SK-N-SH (cell line): ENCODE results near the gene CHMP2B. TPM values are rescaled to one million over a fixed set of nuclear protein-coding genes. Genes with fewer than 3 reads are reported as not detected.

Source experiments
- CTCF ChIA-PET: fragments of 300-600, 350-600 bp; formaldehyde crosslinking; extraction: SDS; loops from one replicate; lab custom pipeline; 2021; lab: Yijun Ruan, JAX
- POLR2A ChIA-PET: fragments of 350-600 bp; sonication (Branson Sonifier 250); formaldehyde crosslinking; extraction: SDS; loops from one replicate; lab custom pipeline; 2020; ENCODE audit warnings: antibody characterized with exemption, inconsistent platforms; lab: Yijun Ruan, JAX
- DNase-seq: peaks from one replicate; pipeline ENCODE4 v3.0.0; 2012
- H2AFZ ChIP-seq: fragments of 200-600 bp; sonication (generic); 2 replicates; pipeline ENCODE4 v1.8.1; 2016; ENCODE audit warnings: antibody characterized with exemption, mild to moderate bottlenecking, low read depth
- H3F3A ChIP-seq: fragments of 200-600 bp; sonication (generic); replicated peaks from 2 replicates; pipeline ENCODE3; 2016; ENCODE audit warnings: antibody characterized with exemption, mild to moderate bottlenecking; ENCODE audit not compliant: insufficient read depth
- H3K27ac ChIP-seq, 2 experiments: fragments of 200-500 bp in 1 of 2; fragments of 200-600 bp in 1 of 2; sonication (Bioruptor generic) in 1 of 2; sonication (generic), shearing (Covaris generic) in 1 of 2; 2 replicates each; pipeline versions ENCODE4 v1.5.1 to v1.6.1; 2014 to 2016; ENCODE audit warnings: low read depth in 2 of 2, inconsistent platforms in 1 of 2, low read length in 1 of 2, mild to moderate bottlenecking in 1 of 2, mixed read lengths in 1 of 2
- H3K27me3 ChIP-seq: fragments of 200-600 bp; sonication (generic), shearing (Covaris generic); 2 replicates; pipeline ENCODE4 v1.6.1; 2016; ENCODE audit warnings: mixed run types; ENCODE audit not compliant: insufficient read depth
- H3K36me3 ChIP-seq, 2 experiments: fragments of 200-500 bp in 1 of 2; fragments of 200-600 bp in 1 of 2; sonication (Bioruptor generic) in 1 of 2; sonication (generic) in 1 of 2; replicated peaks in 1 of 2; 2 replicates each; pipeline versions ENCODE3 to v1.5.1; 2014 to 2016; ENCODE audit warnings: low read length in 1 of 2, mild to moderate bottlenecking in 1 of 2; ENCODE audit not compliant: insufficient read depth in 2 of 2, control insufficient read depth in 1 of 2
- H3K4me1 ChIP-seq, 2 experiments: fragments of 200-500 bp in 1 of 2; fragments of 200-600 bp in 1 of 2; sonication (Bioruptor generic) in 1 of 2; sonication (generic), shearing (Covaris generic) in 1 of 2; 2 replicates each; pipeline versions ENCODE4 v1.5.1 to v1.6.1; 2014 to 2016; ENCODE audit warnings: low read depth in 1 of 2, low read length in 1 of 2, mixed run types in 1 of 2; ENCODE audit not compliant: insufficient read depth in 2 of 2, control insufficient read depth in 1 of 2
- H3K4me2 ChIP-seq: fragments of 200-600 bp; sonication (generic), shearing (Covaris generic); 2 replicates; pipeline ENCODE4 v1.6.1; 2017; ENCODE audit warnings: mixed run types
- H3K4me3 ChIP-seq, 2 experiments: fragments of 200-500 bp in 1 of 2; fragments of 200-600 bp in 1 of 2; sonication (Bioruptor generic) in 1 of 2; sonication (generic), shearing (Covaris generic) in 1 of 2; 2 replicates each; pipeline versions ENCODE4 v1.5.1 to v1.8.1; 2014 to 2016; ENCODE audit warnings: low read depth in 2 of 2, inconsistent platforms in 1 of 2, low read length in 1 of 2, mild to moderate bottlenecking in 1 of 2, mixed read lengths in 1 of 2, moderate library complexity in 1 of 2
- H3K79me2 ChIP-seq: fragments of 200-600 bp; sonication (generic); 2 replicates; pipeline ENCODE4 v1.8.1; 2017; ENCODE audit warnings: mild to moderate bottlenecking; ENCODE audit not compliant: insufficient read depth
- H3K9ac ChIP-seq: fragments of 200-600 bp; sonication (generic); 2 replicates; pipeline ENCODE4 v1.6.1; 2017; ENCODE audit warnings: mixed run types
- H3K9me2 ChIP-seq: fragments of 200-600 bp; sonication (generic); 2 replicates; pipeline ENCODE4 v1.6.1; 2017; ENCODE audit warnings: mixed run types
- H3K9me3 ChIP-seq: fragments of 200-600 bp; sonication (generic); 2 replicates; pipeline ENCODE4 v1.6.1; 2017; ENCODE audit warnings: mixed run types, mild to moderate bottlenecking, moderate library complexity
- H4K20me1 ChIP-seq: fragments of 200-600 bp; sonication (generic); 2 replicates; pipeline ENCODE4 v1.6.1; 2017; ENCODE audit warnings: mild to moderate bottlenecking, mixed run types; ENCODE audit not compliant: insufficient read depth
- CHD2 ChIP-seq: fragments of 150-350 bp; IDR thresholded peaks from 2 replicates; pipeline ENCODE4 v1.6.1; 2018; ENCODE audit warnings: low read length; ENCODE audit not compliant: partially characterized antibody
- FOXM1 ChIP-seq: IDR thresholded peaks from 2 replicates; pipeline ENCODE4 v1.4.0; 2012; ENCODE audit warnings: low read depth, mild to moderate bottlenecking
- IRF3 ChIP-seq: fragments of 150-350 bp; IDR thresholded peaks from 2 replicates; pipeline ENCODE4 v1.6.1; 2016; ENCODE audit warnings: mild to moderate bottlenecking, low read depth, low read length
- JUND ChIP-seq: IDR thresholded peaks from 2 replicates; pipeline ENCODE4 v1.4.0; 2012
- MEF2A ChIP-seq: IDR thresholded peaks from 2 replicates; pipeline ENCODE4 v1.4.0; 2012; ENCODE audit warnings: low read depth, borderline replicate concordance
- MXI1 ChIP-seq: IDR thresholded peaks from 2 replicates; pipeline ENCODE4 v1.6.1; 2012; ENCODE audit warnings: mild to moderate bottlenecking, low read depth, low read length, improper control_type of control experiment
- NFIC ChIP-seq: IDR thresholded peaks from 2 replicates; pipeline ENCODE4 v1.4.0; 2012; ENCODE audit warnings: borderline replicate concordance
- POLR2AphosphoS5 ChIP-seq: IDR thresholded peaks from 2 replicates; pipeline ENCODE4 v1.6.1; 2012; ENCODE audit warnings: low read depth, low read length
- RCOR1 ChIP-seq: fragments of 150-350 bp; IDR thresholded peaks from 2 replicates; pipeline ENCODE4 v1.6.1; 2017; ENCODE audit warnings: antibody characterized with exemption, low read length
- REST ChIP-seq: IDR thresholded peaks from 2 replicates; pipeline ENCODE4 v1.6.1; 2012; ENCODE audit warnings: mild to moderate bottlenecking, low read depth, low read length, moderate library complexity
- RFX5 ChIP-seq: IDR thresholded peaks from 2 replicates; pipeline ENCODE4 v1.6.1; 2012; ENCODE audit warnings: mild to moderate bottlenecking, improper control_type of control experiment, low read length
- RXRA ChIP-seq: IDR thresholded peaks from 2 replicates; pipeline ENCODE4 v1.4.0; 2012; ENCODE audit warnings: low read depth, mild to moderate bottlenecking, borderline replicate concordance
- SMC3 ChIP-seq: IDR thresholded peaks from 2 replicates; pipeline ENCODE4 v1.6.1; 2012; ENCODE audit warnings: low read depth, low read length, improper control_type of control experiment
- USF1 ChIP-seq: IDR thresholded peaks from 2 replicates; pipeline ENCODE4 v1.4.0; 2012; ENCODE audit warnings: low read depth, borderline replicate concordance
- YY1 ChIP-seq: IDR thresholded peaks from 2 replicates; pipeline ENCODE4 v1.4.0; 2012; ENCODE audit warnings: low read depth, mild to moderate bottlenecking
- WGBS: methylation state at CpG from one replicate; pipeline ENCODE4 v1.1.6; 2017; ENCODE audit warnings: low lambda C conversion rate; 5-methylcytosine and 5-hydroxymethylcytosine counted together
- polyA plus RNA-seq, 3 experiments: library from polyadenylated mRNA; depleted of rRNA; stranded (reverse); fragments of >200 nt; gene quantifications; 2 replicates each; pipeline ENCODE4 v1.2.3, GENCODE V29; 2012
- TF ChIP-seq, protein P1 (sequence below): fragments of 150-350 bp; IDR thresholded peaks from 2 replicates; pipeline ENCODE4 v1.6.1; 2017; ENCODE audit warnings: antibody characterized with exemption, low read length, low read depth, borderline replicate concordance
- TF ChIP-seq, protein P2 (sequence below): IDR thresholded peaks from 2 replicates; pipeline ENCODE4 v1.4.0; 2012; ENCODE audit warnings: low read depth

Gene CHMP2B
- polyA plus RNA-seq, 1 of the 3 experiments (the other 2 are of a cell fraction), result 8.5 TPM

DNA sequence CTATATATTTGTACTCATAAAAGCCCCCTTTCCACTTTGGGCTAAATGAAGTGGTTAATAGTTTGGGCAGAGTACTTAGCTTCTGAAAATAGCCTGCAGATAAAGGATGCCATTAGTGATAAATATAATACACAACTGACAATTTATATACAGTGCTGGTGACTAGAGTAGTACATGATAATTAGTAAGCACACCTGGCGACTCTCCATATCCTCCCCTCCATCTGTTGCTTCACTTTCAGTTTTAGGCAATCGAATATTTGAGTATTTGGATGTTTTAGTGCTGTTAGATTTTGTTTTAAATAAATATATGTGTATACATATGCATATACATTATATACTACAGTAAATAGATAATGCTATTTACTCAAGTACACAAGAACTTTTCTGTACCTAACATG, 35.9 kb upstream of the CHMP2B start:
- Histone ChIP-seq H2AFZ (no peak overlapping the region), H3K36me3 (no peaks in the 10 kb centered on the region), H3K27me3 (no peaks in the 10 kb centered on the region), H3K9me2 (no peaks in the 10 kb centered on the region), H4K20me1 (no peaks in the 10 kb centered on the region), H3K27ac (no peak overlapping the region), H3K4me1 (no peaks in the 10 kb centered on the region), H3K4me2 (no peak overlapping the region), H3K4me3 (no peak overlapping the region), H3F3A (no peaks in the 10 kb centered on the region), H3K9ac (no peak overlapping the region), H3K79me2 (no peaks in the 10 kb centered on the region), H3K9me3 (no peaks in the 10 kb centered on the region)
- POLR2A ChIA-PET, result no interaction called here
- no peak for DNase-seq
- 7% methylated on average over 2 of the region's 2 CpGs for WGBS
- TF ChIP-seq MXI1 (no peak), YY1 (no peak), RFX5 (no peak), NFIC (no peak), FOXM1 (no peak), IRF3 (no peak), MEF2A (no peak), USF1 (no peak), JUND (no peak), REST (no peak), RCOR1 (no peak), RXRA (no peak), POLR2AphosphoS5 (no peak), SMC3 (no peak), CHD2 (no peak)
- TF ChIP-seq, protein P1, sequence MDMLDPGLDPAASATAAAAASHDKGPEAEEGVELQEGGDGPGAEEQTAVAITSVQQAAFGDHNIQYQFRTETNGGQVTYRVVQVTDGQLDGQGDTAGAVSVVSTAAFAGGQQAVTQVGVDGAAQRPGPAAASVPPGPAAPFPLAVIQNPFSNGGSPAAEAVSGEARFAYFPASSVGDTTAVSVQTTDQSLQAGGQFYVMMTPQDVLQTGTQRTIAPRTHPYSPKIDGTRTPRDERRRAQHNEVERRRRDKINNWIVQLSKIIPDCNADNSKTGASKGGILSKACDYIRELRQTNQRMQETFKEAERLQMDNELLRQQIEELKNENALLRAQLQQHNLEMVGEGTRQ, result no peak
- TF ChIP-seq, protein P2, sequence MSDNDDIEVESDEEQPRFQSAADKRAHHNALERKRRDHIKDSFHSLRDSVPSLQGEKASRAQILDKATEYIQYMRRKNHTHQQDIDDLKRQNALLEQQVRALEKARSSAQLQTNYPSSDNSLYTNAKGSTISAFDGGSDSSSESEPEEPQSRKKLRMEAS, result no peak
- CTCF ChIA-PET, result interaction anchor here (1.7 kb wide), 1 partner anchor 23 kb away, joined by 7 read pairs; no protein-coding TSS in a partner anchor
